Stimulated activated CD4-positive, alpha-beta T cell treated with anti-CD3 and anti-CD28 coated beads, Interleukin-4, amount 100 ng/mL, for 48 hours (primary cell): ENCODE results near the gene GABRP.
"Not testable (repeated sequence)": the region's sequence is repeated elsewhere in the genome, so short reads cannot be mapped to it uniquely, and the experiment has no call there.

Experiments used
- DNase-seq, 2 donors: peaks; one replicate each; pipeline ENCODE4 v3.0.0-alpha.2; 2020; ENCODE audit warnings: low read depth in 2 of 2

Gene GABRP, protein sequence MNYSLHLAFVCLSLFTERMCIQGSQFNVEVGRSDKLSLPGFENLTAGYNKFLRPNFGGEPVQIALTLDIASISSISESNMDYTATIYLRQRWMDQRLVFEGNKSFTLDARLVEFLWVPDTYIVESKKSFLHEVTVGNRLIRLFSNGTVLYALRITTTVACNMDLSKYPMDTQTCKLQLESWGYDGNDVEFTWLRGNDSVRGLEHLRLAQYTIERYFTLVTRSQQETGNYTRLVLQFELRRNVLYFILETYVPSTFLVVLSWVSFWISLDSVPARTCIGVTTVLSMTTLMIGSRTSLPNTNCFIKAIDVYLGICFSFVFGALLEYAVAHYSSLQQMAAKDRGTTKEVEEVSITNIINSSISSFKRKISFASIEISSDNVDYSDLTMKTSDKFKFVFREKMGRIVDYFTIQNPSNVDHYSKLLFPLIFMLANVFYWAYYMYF

GRCh38 chr5:170783498-170784247, at the start of gene GABRP:
Gene GABRP, plus strand, starts transcription at chr5:170783725. Its CDS starts 4,891 bp downstream, at chr5:170788616.
- DNase-seq, result no peak

DNA sequence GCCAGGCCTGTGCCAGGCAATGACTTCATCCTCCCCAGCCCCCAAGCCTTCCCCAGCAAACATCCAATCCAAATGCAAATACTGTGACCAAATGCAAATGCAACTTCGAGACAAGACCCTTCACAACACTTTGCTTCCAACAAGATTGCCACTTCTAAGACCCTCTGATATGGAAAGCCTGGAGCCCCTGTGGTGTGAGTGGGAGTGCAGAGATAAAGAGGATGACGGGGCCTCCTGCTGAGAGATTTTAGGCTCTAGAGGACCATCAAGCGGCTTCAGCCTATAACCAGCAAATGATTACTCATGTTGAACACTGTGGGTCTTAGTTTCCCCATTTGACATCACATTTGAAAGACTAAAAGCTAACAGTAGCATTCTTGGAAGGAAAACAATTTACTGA, 46.6 kb upstream of the GABRP start:
- no peak for DNase-seq

DNA sequence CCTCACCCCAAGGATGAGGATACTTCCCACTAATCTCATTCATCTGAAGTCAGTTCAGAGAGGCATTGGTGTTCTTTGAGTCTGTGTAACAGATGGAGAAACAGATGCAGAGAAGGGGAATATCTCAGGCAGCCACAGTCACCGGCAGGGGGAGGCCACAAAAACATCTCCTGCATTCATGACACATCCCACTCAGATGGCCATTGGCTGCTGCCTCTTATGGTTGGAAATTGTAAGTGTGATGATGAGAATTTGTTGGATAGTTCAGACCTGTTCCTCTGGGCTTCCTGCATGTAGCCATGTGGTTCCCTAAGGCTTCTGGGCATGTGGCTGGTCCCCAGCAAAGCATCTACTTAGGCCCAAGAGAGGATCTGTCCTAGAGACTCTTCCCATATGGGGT, 45.9 kb upstream of the GABRP start:
- DNase-seq, result no peak

DNA sequence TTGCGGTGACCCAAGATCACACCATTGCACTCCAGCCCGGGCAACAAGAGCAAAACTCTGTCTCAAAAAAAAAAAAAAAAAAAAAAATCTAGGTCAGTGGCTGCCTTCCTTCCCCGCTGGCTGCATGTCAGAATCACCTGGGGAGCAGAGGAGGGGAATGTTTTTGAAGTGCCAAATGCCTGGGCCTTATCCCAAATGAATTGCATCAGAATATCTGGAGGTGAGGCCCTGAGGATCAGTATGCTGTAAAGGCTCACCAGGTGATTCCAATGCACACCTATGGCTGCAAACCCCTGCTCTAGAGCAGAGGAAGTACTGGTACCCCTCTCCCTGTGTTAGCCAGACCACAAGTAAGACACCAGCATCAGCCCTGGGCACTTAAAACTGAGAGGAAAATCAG, 44.7 kb upstream of the GABRP start:
- no peak for DNase-seq

DNA sequence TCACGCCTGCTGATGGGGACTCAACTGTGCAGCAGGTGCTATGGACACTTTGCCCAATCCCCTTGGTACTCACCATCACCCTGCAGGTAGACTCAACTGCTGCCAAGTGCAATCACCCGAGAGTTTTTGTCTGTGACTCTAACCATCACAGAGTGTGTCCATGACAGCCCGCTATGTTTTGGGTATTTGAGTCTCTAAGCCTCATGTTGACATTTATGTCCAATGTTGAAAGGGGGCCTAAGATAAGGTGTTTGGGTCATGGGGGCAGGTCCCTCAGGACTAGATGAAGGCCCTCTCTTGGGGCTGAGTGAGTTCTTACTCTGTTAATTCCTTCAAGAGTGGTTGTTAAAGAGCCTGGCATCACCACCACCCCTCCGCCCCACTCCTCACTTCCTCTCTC, 44.1 kb upstream of the GABRP start:
- no peak for DNase-seq

DNA sequence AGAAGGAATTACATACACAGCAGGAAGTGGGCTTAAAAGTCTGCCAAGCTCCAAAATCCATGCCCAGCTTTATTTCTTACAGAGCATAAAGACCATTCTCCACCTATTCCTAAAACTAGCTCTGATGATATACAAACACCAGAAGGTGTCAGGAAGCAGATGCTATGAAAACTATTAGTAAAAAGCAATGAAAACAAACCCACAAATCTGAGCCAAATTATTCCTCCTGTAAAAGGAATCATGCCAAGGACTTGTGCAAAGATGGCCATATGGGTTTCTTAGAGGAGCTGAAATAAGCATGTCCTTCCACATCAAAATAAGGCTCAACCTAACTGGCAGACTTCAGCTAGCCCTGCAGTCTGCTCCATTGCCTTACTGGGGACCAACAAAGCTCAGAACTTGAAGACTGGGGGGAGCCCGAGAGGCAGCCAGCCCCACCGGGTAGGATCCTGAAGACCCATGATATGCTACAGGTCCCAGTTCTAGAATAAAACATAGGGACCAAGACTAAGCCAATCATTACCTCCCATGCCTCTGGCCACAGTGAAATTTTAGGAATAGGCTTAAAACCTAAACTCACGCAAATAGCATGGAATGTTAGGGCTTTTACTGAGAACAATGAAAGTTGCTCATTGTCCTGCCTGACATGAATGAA, 42.8 kb upstream of the GABRP start:
- no peak for DNase-seq

DNA sequence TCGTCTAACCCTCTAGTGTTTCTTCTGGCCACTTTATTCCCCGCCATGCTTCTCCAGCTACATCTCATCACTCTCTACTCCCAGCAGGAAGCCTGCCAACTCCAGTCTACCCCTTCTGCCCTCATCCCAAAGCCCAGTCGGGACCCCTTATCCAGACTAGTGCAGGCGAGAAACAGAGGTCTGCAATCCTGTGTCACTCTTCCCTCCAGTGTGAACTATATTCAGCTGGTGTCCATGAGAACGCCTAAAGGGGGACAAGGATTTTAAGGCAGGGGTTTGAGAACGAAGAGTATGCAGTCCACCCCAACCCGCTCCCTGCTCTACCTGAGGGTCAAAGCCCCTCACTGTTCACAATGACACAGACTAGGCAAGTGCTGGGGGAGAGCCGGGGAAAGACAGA, 41.7 kb upstream of the GABRP start:
- no peak for DNase-seq

DNA sequence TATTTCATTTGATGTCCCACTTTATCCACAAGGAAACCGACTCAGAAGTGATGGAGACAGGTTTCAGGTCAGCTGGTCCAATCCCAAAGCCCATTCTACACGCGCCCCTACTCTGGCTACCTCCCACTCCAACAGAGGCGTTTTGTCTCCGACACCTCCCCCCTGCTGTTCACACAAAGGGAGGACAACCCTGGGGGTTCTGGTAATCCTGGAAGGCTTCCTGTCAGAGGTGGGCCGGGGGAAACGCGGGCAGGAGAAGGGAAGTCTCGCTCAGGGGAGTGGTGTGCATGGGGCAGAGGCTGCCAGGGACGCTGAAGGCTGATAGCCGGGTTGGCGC, 39.7 kb upstream of the GABRP start:
- DNase-seq, result no peak

GRCh38 chr5:170745481-170746071, 37.9 kb upstream of the GABRP start:
- no peak for DNase-seq

DNA sequence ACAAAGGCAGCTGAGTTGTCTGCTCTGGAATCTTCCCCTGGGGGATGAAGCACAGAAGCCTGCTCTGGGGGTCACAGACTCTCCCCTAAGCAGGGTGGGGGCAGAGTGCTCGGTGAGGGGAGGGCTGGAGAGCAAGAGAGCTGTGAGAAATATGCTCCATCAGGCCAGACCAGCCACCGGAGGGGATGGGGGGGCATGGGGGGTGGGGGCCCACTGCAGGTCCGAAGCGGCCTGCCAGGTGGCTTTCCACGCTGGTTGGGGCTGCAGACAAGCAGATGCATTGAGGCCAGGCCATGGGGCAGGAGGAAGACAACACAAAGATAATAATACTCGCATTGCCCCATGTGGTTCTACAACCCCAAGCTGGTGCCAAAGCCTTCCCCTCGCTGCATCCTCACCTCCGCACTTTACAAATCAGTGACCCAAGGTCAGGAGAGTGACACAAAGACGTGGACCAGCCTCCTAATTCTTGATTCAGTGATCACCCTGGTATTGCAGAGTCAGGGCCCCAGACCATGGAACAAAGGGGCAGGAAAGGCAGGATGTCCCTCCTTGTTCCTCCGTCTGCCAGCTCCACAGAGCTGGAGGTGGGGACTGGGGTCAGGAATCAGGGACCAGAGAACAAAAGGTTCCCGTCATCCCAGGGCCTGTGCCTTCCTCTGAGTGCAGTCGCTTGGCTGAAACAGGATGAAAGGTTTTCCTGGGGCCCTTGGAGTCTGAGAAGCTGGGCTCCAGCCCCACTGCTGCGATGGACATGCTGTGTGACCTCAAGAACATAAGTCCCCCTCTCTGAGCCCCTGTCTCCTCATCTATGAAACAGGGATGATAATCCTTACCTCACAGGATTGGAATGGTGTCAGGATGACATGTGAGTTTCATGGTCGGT, 37.2 kb upstream of the GABRP start:
- no peak for DNase-seq

GRCh38 chr5:170746961-170747340, 36.6 kb upstream of the GABRP start:
- DNase-seq, result no peak

DNA sequence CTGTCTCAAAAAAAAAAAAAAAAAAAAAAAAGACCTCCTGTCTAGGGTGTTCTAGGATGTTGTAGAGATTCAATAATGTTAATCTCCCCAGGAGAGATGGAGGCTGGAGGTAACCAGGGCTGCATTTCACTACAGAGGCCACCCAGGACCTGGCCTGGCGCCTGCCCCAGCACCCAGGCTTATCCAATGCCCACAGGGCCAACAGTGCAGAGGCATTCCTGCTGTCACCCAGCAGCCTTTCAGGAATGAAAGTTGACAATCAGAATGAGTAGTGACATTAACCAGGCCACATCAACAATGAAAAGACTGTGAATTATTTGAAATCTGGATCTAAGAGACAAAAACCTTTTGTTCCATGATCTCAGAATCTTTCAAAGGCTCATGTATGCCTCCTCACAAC, 36.2 kb upstream of the GABRP start:
- DNase-seq, result no peak

GRCh38 chr5:170747851-170748250, 35.7 kb upstream of the GABRP start:
- DNase-seq, result no peak

DNA sequence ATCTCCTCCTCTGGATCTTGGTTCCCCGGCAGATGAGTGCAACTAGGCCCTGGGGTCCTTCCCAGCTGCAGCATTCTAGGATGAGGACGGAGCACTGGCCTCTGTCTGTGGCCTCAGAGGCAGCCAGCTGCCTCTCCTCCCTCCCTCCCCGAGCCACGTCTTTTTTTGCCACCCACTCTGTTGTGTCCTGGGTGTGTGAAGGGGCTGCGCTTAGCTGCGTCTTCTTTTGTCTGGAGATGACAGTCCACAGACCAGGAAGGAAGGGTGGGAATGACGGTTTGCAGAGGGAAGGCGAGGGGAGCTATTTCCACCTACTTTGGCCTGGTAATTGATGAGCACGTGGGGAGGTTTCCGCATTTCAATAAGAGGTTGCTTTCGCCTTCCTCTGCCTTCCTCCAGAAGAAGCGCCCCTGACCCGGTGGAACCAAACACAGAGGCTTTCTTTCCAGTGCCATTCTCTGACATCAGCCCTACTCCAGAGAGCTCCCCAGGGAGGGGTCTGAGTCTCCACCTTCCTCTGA, 34.5 kb upstream of the GABRP start:
- no peak for DNase-seq

- DNase-seq, result no peak
Measured at GRCh38 chr5:170749911-170750431, 33.6 kb upstream of the GABRP start.

- no peak for DNase-seq
Measured at GRCh38 chr5:170750791-170751190, 32.7 kb upstream of the GABRP start.

- DNase-seq, result no peak
Measured at GRCh38 chr5:170751631-170752030, 31.9 kb upstream of the GABRP start.

DNA sequence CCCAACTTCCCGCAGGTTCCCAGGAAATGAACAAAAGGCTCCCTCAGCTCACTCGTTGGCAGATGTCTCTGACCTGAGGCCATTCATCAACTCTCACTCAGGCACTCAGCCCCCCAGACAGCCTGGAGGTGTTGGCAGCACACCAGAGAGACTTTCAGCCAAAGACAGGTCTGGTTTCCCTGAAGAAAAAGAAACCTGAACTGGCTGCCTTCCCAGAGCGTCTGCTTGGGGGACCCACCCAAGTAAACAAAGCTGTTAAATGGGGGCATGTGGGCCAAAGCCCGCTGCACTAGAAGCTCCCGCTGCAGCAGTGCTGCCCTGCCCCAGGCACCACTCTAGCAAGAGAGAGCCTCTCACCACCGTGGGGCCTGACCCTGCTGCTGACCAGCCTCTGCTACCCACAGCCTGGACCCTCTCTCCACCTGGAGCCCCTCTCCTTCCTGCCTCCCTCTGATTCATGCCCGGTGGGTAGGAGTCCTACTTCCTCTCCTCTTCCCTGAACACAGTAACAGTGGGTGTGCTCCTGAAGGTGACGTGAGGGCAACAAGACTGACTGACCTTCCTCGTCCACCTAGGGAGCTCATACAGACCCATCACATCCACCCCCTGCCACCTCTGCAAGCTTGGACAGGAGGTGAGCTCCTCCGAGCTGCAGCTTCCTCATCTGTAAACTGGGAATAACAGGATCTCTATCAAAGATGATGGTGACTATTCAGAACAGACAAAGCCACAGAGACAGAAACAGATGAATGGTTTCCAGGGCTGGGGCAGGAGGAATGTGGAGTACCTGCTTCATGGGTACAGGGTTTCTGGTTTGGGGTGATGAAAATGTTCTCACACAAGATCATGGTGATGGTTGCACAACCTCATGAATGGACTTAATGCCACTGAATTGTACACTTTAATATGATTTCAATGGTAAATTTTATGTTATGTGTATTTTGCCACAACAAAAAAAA, 31.0 kb upstream of the GABRP start:
- no peak for DNase-seq

GRCh38 chr5:170753311-170753710, 30.2 kb upstream of the GABRP start:
- no peak for DNase-seq

DNA sequence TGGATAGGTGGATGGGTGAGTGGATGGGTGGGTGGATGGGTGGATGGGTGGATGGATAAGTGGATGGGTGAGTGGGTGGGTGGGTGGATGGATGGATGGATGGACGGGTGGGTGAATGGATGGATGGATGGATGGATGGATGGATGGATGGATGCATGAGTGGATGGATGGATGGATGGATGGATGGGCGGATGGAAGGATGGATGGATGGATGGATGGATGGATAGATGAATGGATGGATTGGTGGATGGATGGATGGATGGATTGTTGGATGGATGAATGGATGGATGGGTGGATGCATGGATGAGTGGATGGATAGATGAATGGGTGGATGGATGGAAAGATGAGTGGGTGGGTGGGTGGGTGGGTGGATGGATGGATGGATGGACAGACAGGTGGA, 29.0 kb upstream of the GABRP start:
- not testable (repeated sequence) for DNase-seq
